Measurements from ENCODE around the gene ADAMTSL3.

The ADAMTSL3 gene

GRCh38 chr15:83918011-83918410 lies 264.1 kb downstream of the ADAMTSL3 start:
- no peak for DNase-seq (ENCODE audit: low read depth in 2 of 2)

GRCh38 chr15:83919319-83919830 lies 265.5 kb downstream of the ADAMTSL3 start:
- no peak for DNase-seq (ENCODE audit: low read depth in 2 of 2)

GRCh38 chr15:83919978-83920510 lies 266.1 kb downstream of the ADAMTSL3 start:
- DNase-seq (ENCODE audit: low read depth in 2 of 2) = no peak

GRCh38 chr15:83922649-83923294 lies 268.8 kb downstream of the ADAMTSL3 start:
- no peak for DNase-seq (ENCODE audit: low read depth in 2 of 2)

GRCh38 chr15:83926116-83926515 lies 272.2 kb downstream of the ADAMTSL3 start:
- no peak for DNase-seq (ENCODE audit: low read depth in 2 of 2)

GRCh38 chr15:83927704-83928391 lies 273.9 kb downstream of the ADAMTSL3 start:
- DNase-seq (ENCODE audit: low read depth in 2 of 2) = no peak

- DNase-seq (ENCODE audit: low read depth in 2 of 2) = no peak
Observed at GRCh38 chr15:83928392-83928734, 274.4 kb downstream of the ADAMTSL3 start.

GRCh38 chr15:83928878-83929418 lies 275.0 kb downstream of the ADAMTSL3 start:
- DNase-seq (ENCODE audit: low read depth in 2 of 2) = no peak

GRCh38 chr15:83929619-83930018 lies 275.7 kb downstream of the ADAMTSL3 start:
- DNase-seq (ENCODE audit: low read depth in 2 of 2) = no peak

- DNase-seq (ENCODE audit: low read depth in 2 of 2) = no peak
Observed at GRCh38 chr15:83930392-83931212, 276.7 kb downstream of the ADAMTSL3 start.

GRCh38 chr15:83935774-83936173 lies 281.9 kb downstream of the ADAMTSL3 start:
- DNase-seq (ENCODE audit: low read depth in 2 of 2) = no peak

- no peak for DNase-seq (ENCODE audit: low read depth in 2 of 2)
Observed at GRCh38 chr15:83940136-83940535, 286.2 kb downstream of the ADAMTSL3 start.

- no peak for DNase-seq (ENCODE audit: low read depth in 2 of 2)
Observed at GRCh38 chr15:83943043-83943442, 289.1 kb downstream of the ADAMTSL3 start.

- no peak for DNase-seq (ENCODE audit: low read depth in 2 of 2)
Observed at GRCh38 chr15:83943849-83944404, 290.0 kb downstream of the ADAMTSL3 start.

GRCh38 chr15:83947156-83947555 lies 293.2 kb downstream of the ADAMTSL3 start:
- DNase-seq (ENCODE audit: low read depth in 2 of 2) = no peak

- DNase-seq (ENCODE audit: low read depth in 2 of 2) = no peak
Observed at GRCh38 chr15:83954506-83954905, 300.6 kb downstream of the ADAMTSL3 start.

GRCh38 chr15:83955806-83956265 lies 301.9 kb downstream of the ADAMTSL3 start:
- no peak for DNase-seq (ENCODE audit: low read depth in 2 of 2)

GRCh38 chr15:83956887-83957286 lies 303.0 kb downstream of the ADAMTSL3 start:
- no peak for DNase-seq (ENCODE audit: low read depth in 2 of 2)

GRCh38 chr15:83959477-83959876 lies 305.6 kb downstream of the ADAMTSL3 start:
- no peak for DNase-seq (ENCODE audit: low read depth in 2 of 2)

- no peak for DNase-seq (ENCODE audit: low read depth in 2 of 2)
Observed at GRCh38 chr15:83960192-83960829, 306.4 kb downstream of the ADAMTSL3 start.

GRCh38 chr15:83961311-83961710 lies 307.4 kb downstream of the ADAMTSL3 start:
- DNase-seq (ENCODE audit: low read depth in 2 of 2) = no peak

All from stimulated activated CD8-positive, alpha-beta memory T cell treated with anti-CD3 and anti-CD28 coated beads, Interleukin-2, amount 100 ng/mL, for 1 hour (primary cell).